Skin of body (tissue), 2 donors: ENCODE data around the gene EIF2B2. TPM values are rescaled to one million over a fixed set of nuclear protein-coding genes. Genes with fewer than 3 reads are reported as not detected.
A peak's percentile ranks its signal among the peaks of the same experiment; 100 is the strongest.

Source experiments
- DNase-seq: peaks from one replicate; lab custom pipeline; 2025; lab: John Stamatoyannopoulos, UW
- total RNA-seq: library from RNA; depleted of rRNA; stranded (reverse); fragments of >200 nt; gene quantifications from one replicate; pipeline ENCODE4 v1.2.3, GENCODE V29; 2014

The EIF2B2 gene
- total RNA-seq, 1 donor from 2014 or later = 22.6 TPM

GRCh38 chr14:74973905-74974363, 28.8 kb upstream of the EIF2B2 start:
- DNase-seq = no peak

GRCh38 chr14:74974364-74975058, 28.2 kb upstream of the EIF2B2 start:
- peak; percentile 61 for DNase-seq

DNA sequence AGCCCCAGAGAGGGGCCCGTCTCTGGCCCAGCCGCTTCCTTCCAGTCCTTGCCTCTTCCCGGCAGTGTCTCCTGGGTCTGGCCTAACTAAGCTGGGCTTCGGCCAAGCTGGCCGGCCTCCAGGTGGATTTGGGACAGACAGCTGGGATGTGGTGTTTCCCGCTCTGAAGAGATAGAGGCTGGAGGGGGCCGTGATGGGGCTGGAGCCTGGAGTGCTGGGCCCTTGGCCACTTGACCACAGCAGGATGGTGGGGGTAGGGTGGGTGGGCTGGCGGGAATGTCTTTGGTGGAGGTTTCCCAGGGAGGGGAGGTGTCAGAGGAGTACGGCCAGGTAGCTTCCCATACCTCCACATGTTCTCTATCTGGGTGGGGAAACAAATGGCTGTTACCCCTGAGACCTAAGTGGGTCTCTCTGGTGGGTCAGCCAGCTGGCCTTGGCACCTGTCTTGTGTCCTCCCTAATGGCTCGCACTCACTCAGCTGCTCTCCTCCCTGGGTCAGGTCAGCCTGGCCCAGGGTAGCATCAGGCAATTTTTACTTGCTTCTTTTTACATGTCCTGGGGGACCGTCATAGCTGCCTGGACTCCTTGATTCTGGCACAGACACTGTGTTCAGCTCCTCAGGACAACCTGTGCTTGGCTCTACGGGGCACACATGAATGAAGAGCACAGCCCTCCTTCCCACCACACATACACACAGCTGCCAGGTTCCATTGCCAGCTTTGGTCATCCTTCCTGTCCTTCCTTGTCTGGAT, 27.5 kb upstream of the EIF2B2 start:
- DNase-seq = peak; percentile 61

- DNase-seq = no peak
Measured at GRCh38 chr14:74976264-74977113, 26.2 kb upstream of the EIF2B2 start.

DNA sequence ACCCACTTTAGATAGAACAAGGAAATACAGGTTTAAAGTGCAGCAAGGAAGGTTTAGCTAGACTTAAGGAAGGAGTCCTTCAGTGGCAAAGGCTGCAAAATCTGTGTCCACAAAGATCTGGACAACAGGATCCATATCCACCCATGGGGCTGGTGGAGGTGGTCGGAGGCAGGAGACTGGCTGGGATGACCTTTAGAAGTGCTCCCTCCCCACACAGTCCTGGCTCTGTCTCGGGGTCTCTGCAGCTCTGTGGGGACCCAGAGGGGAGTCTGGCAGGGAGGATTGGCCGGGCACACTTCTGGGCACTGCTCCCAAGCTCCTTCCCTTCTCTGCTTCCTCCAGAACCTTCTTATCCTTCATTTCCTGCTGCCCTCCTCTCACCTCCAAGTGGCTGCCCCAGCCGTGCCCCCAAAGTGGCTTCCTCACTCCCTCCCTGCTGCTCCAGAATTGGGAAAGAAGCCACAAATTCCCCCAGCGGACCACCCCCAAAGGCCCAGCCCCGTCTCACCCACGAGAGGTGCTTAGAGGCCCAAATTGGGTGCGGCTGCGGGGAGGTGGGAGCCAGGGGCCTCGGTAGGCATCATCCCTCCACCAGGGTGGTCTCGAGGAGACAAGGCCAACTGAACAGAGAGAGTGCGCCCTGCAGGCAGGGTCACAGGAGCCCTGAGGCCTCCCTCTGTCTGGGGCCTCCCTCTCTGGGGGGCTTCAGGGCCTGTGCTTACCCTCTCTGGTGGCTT, 25.4 kb upstream of the EIF2B2 start:
- DNase-seq = no peak

DNA sequence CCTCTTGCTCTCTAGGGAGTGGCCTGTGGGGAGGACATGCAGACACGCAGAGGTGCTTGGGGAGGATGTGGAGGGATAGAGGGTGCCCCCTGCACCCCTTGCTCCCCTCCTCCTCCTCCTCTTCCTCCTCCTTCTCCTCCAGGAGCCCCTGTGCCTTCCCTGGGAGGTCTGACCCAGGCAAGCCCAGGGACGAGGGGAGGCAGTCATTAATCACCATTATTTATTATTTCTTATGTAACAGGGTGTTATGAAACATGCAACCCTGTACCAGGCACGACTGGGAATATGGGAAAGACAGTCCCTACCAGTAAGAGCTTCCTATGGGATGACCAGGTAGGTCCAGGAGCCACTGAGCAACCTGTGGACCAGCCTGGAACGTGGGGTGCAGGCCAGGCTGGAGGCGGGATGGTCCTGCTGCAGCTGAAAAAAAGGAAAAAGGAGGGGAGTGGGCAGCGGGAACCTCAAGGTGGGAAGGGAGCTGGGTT, 24.8 kb upstream of the EIF2B2 start:
- no peak for DNase-seq

DNA sequence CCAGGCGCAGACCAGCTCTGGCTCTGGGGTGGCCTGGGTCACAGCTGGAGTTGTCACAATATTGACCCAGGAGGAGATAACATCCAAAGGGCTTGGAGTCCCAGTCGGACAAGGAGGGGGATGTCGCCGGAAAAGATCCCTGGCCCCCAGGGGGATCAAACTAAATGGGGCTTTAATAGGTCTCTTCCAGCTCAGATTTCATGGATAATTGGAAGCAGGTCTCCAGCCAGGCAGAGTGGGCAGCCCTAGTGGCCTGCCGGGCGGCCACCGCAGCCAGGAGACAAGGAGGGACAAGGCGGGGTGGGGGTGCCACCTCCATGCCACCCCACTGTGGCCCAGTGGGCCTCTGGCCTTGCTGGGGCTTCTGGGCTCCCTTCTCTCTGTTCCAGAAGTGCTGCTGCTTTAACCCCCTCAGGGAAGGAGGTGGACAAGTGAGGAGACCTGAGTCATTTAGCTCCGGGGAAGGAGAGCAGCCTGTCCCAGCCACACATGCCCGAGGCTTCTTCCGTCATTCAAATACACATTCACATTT, 24.2 kb upstream of the EIF2B2 start:
- DNase-seq = no peak

- DNase-seq = no peak
Measured at GRCh38 chr14:74979029-74979428, 23.7 kb upstream of the EIF2B2 start.

DNA sequence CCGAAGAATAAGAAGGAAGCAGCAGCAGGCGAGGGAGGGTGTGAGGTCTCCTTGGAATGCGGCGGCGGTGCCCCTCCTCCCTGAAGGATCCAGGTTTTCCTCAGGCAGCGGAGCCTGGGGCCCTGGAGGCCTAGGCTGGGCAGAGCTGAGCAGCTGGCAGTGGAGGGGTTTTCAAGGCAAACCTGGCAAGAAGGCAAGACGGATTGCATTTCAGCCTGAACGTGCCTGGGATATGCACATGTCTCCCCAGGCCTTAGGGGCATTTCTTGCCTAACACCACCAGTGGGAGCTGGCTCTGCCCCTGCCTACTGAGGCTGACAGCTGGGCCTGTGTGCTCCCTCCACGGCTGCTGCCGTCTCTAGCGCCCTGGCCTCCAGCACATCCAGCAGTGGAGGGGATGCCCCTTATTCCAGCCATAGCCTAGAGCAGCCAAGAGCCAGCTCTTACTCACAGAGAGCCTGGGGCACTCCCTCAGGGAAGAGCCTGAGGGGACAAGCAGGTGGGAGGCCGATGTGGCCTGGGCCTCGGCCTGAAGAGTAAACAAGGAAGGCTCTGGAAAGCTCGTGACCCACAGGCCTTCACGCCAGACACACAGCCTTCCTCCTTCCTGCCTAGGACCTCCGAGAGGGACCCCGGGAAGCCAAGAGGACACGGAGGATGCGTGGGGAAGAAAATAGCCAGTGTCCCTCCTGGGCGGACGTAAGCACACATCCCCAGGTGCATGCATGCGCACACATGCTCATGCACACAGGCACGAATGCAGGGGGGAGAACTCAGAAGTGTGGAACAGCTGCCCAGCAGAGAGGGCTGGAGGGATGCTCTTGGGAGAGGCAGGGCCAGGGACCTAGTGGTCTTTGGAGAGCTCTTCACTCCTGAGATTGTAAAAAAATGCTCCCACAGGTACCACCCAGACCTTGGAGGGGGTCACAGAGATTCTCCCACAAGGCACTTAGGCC, 23.0 kb upstream of the EIF2B2 start:
- peak; percentile 24 for DNase-seq

- no peak for DNase-seq
Measured at GRCh38 chr14:74980398-74980730, 22.4 kb upstream of the EIF2B2 start.

DNA sequence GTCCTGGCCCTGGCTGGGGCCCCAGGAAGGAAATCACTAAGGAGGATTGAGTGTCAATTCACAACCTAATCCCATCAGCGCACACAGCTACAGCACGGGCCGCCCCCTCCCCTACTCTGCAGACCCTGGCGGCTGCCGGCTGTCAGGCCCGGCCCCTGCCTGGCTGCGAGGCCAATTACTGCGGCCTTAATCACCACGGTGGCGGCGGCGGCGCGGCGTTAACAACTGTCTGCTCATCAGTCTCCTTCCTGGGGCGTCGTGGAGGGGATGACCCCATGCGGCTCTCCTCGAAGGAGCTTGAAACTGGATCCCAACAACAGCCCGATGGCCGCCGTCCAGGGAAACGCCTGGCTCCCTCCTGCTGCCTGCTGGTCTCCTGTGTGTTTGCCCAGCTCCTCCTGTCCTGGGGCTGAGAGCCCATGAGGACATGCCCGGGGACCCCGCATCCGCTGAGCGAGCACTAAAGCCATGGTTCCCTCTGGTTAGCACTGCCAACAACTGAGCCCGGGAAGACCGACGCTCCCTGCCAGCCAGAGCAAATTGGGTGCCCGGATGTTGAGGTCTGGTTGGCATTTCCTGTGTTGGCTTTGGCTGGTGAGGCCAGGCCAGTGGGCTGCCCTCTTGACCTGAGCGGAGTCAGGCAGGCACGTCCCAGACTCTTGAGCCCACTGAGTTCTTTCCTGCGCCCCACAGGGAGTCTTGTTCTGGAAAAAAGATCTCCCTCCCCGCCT, 21.8 kb upstream of the EIF2B2 start:
- no peak for DNase-seq

DNA sequence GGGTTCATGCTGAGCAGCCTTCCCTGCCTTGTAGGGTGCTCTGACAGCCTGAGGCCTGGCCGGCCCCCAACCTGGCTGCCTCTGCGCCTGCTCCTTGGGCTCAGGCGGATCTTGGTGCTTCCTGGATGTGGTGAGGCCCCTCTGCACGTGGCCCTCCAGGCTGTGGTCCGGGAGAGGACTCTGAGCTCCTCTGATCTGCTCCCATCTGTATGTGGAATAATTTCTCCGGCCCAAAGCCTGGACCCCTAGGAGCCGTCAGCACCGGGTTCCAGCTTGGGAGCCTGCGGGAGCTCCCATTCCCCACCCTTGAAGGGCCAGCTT, 21.3 kb upstream of the EIF2B2 start:
- DNase-seq = no peak

GRCh38 chr14:74981833-74982232, 20.9 kb upstream of the EIF2B2 start:
- no peak for DNase-seq

GRCh38 chr14:74982661-74983060, 20.1 kb upstream of the EIF2B2 start:
- DNase-seq = no peak

DNA sequence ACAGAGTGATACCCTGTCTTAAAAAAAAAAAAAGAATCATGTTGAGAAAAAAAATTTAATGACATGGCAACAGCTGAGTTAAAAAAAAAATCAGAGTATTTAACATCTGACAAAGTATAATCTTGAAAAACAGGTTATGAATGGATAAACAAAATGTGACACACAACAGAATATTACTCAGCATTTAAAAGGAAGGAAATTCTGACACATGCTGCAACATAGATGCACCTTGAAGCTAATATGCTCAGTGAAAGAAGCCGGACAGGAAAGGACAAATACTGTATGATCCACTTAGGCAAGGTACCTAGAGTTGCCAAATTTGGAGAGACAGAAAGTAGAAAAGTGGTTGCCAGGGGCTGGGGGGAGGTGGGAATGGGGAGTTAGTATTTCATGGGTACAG, 19.4 kb upstream of the EIF2B2 start:
- no peak for DNase-seq

DNA sequence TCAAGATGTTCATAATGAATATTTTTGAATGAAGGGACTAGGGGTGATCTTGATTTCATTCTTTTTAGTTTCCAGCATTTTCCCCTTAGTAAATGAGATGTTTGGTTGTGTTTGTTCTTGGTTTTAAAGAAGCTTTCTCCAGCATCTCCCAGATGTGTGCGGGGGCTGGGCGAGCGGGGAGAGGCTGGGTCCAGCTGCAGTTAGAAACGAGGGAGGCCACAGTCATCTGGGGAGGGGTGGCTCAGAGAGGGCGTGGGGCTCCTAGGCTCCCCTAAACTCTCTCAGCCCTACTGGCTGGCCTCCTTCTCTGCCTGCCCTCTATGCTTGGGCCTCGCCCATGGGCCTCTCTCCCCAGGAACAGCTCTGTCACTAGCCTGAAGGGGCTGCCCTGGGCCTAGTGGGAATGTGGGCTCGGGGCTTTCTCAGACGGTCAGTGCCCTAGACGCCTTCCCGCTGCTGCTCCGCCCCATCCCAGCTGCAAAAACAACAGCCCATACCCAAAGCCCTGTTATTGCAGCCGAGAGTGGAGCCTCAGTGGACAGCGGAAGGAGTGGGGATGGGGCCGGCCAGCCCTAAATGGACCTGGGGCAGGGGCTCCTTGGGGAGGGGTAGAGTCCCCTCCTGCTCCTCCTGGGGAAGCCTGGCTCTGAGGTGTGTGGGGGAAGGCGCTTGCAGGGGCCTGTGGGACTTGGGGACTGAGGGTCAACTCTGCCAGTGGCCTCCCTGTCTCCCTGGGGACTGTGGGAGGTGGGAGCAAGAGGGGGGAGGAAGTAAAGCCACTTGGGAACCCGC, 18.3 kb upstream of the EIF2B2 start:
- no peak for DNase-seq

- no peak for DNase-seq
Measured at GRCh38 chr14:74985028-74985310, 17.8 kb upstream of the EIF2B2 start.

DNA sequence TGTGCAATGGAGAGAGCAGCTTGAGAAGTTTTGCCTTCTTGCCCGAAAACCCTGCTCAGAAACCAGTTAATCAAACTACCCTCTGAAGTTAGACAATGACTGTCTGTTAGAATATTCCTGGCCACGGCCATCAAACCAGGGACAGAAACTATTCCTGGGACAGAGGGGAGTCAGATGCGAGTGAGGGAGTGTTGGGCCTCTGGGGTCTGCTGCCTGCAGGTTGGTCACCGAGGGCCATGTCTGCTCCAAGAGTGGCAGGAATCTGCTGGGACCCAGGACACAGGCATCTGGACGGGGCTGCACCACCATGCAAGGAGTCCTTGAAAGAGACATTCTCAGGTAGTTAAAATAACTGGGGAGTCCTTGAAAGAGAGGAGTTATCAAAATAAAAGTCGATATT, 16.9 kb upstream of the EIF2B2 start:
- no peak for DNase-seq

GRCh38 chr14:74988131-74988530, 14.6 kb upstream of the EIF2B2 start:
- no peak for DNase-seq
